OCI-LY7 (cell line): ENCODE results near the gene RIPK4. TPM values are rescaled to one million over a fixed set of nuclear protein-coding genes. Genes with fewer than 3 reads are reported as not detected.

Experiments
- BruUV-seq: library from RNA; stranded (reverse); fragments of 400-500 nt; replicated peaks from 2 replicates; lab custom pipeline; 2021; lab: Mats Ljungman, UMichigan
- CTCF ChIA-PET: fragments of 300-600 bp; sonication (Branson Sonifier 250); formaldehyde crosslinking; loops from one replicate; lab custom pipeline; 2022; ENCODE audit warnings: antibody characterized with exemption; ENCODE audit not compliant: unreplicated experiment; lab: Charles Lee
- POLR2A ChIA-PET: fragments of 300-600 bp; sonication (Branson Sonifier 250); formaldehyde crosslinking; loops from one replicate; lab custom pipeline; 2022; ENCODE audit warnings: antibody characterized with exemption; lab: Charles Lee
- DNase-seq: peaks from one replicate; pipeline ENCODE4 v3.0.0-alpha.2; 2015; ENCODE audit warnings: low spot score
- H2AFZ ChIP-seq: fragments of 200-600 bp; sonication (generic), shearing (Covaris generic); 2 replicates; pipeline ENCODE4 v1.6.1; 2014; ENCODE audit warnings: mild to moderate bottlenecking, antibody characterized with exemption, low read length, moderate library complexity
- H3K27ac ChIP-seq: fragments of 200-600 bp; sonication (generic); 2 replicates; pipeline ENCODE4 v1.5.1; 2014; ENCODE audit warnings: mixed run types, low read depth, mild to moderate bottlenecking, moderate library complexity, low read length, inconsistent platforms; ENCODE audit not compliant: poor library complexity, severe bottlenecking
- H3K36me3 ChIP-seq: fragments of 200-600 bp; sonication (generic); 2 replicates; pipeline ENCODE4 v1.6.1; 2014; ENCODE audit warnings: mild to moderate bottlenecking, antibody characterized with exemption, low read length, moderate library complexity, mixed read lengths; ENCODE audit not compliant: insufficient read depth
- H3K4me1 ChIP-seq: fragments of 200-600 bp; sonication (generic); 2 replicates; pipeline ENCODE4 v1.5.1; 2014; ENCODE audit warnings: mild to moderate bottlenecking, low read length; ENCODE audit not compliant: insufficient read depth, poor library complexity, severe bottlenecking
- H3K4me2 ChIP-seq: fragments of 200-600 bp; sonication (generic); 2 replicates; pipeline ENCODE4 v1.6.1; 2014; ENCODE audit warnings: mild to moderate bottlenecking, low read length
- H3K4me3 ChIP-seq: fragments of 200-600 bp; sonication (generic); 2 replicates; pipeline ENCODE4 v1.5.1; 2014; ENCODE audit warnings: mild to moderate bottlenecking, low read depth, low read length; ENCODE audit not compliant: poor library complexity, severe bottlenecking
- H3K79me2 ChIP-seq: fragments of 200-600 bp; sonication (generic); 2 replicates; pipeline ENCODE4 v1.6.1; 2016; ENCODE audit warnings: low read depth, mild to moderate bottlenecking, low read length, moderate library complexity, mixed read lengths; ENCODE audit not compliant: insufficient read depth
- H3K9me2 ChIP-seq: fragments of 200-600 bp; sonication (generic); 2 replicates; pipeline ENCODE4 v1.6.1; 2016; ENCODE audit warnings: mild to moderate bottlenecking, low read length, mixed read lengths; ENCODE audit not compliant: insufficient read depth
- H3K9me3 ChIP-seq: fragments of 200-600 bp; sonication (generic); 2 replicates; pipeline ENCODE4 v1.6.1; 2014; ENCODE audit warnings: mild to moderate bottlenecking, mixed run types, low read length, mixed read lengths
- H4K20me1 ChIP-seq: fragments of 200-600 bp; sonication (generic); 2 replicates; pipeline ENCODE4 v1.6.1; 2014; ENCODE audit warnings: mild to moderate bottlenecking, antibody characterized with exemption, low read length, moderate library complexity, mixed read lengths; ENCODE audit not compliant: insufficient read depth
- EZH2phosphoT487 ChIP-seq: fragments of 200-600 bp; sonication (generic); IDR thresholded peaks from 2 replicates; pipeline ENCODE4 v1.6.1; 2018; ENCODE audit warnings: low read depth, borderline replicate concordance, mild to moderate bottlenecking, mixed run types, antibody characterized with exemption, low read length, moderate library complexity, mixed read lengths
- intact Hi-C: fragments of 100-400 bp; cut with micrococcal nuclease; formaldehyde crosslinking; loops from one replicate; pipeline ENCODE4 v1.10.0; 2022; ENCODE audit not compliant: unreplicated experiment
- total RNA-seq, 2 experiments: library from RNA; depleted of rRNA in 1 of 2; stranded (reverse); fragments of >200 nt in 1 of 2; shearing (Covaris generic) in 1 of 2; gene quantifications; 2 replicates each; pipeline ENCODE4 v1.2.3, GENCODE V29; 2014 to 2022
- TF ChIP-seq, protein P1 (sequence below): fragments of 200-600 bp; sonication (generic); conservative IDR thresholded peaks from 2 replicates; pipeline ENCODE4 v1.5.1; 2014; ENCODE audit warnings: mild to moderate bottlenecking, antibody characterized with exemption, low read length, moderate library complexity, mixed read lengths

The RIPK4 gene
- total RNA-seq, 2 experiments from 2014 or later = 0.08 to 0.19 TPM

DNA sequence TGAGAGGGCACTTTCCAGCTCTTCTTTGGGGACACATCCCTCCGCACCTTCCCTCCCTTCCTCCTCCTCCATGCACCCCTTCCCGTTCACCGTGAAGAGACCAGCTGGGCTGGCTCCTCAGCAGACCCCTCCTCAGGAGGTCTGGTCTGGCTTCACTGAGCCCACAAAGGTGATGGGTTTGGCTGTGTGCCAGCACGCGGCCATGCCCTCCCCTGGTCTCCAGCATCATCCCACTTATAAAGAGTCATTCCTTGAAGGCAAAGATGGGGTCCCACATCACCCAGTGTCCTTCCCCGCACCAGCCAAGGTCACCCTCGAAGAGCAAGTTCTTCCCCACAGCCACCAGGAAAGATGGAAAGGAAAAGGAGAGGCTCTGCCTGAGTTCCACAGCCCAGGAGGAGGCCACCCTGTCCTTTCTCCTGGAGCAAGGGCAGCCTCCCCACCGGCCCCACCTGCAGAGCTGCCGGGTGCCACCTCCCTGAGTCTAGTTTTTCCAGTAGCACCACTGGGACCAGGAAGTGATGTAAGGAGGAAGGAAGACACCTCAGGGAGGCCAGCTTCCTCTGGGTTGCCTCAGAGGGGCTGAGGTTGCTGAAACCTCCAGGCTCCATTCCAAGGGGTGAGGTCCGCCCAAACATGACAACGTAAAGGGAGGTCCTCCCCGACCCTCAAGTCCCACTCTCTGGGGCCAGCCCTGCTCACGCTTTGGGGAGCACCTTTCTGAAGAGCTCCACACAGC is 32.7 kb downstream of the RIPK4 start:
- Histone ChIP-seq H3K4me3 (no peak overlapping the region), H3K4me2 (no peak overlapping the region), H3K27ac (no peak overlapping the region), H3K79me2 (no peaks in the 10 kb centered on the region), H3K9me2 (no peaks in the 10 kb centered on the region), H3K4me1 (peaks cover 11% of the 10 kb centered on the region), H3K36me3 (no peaks in the 10 kb centered on the region), H4K20me1 (no peaks in the 10 kb centered on the region), H3K9me3 (no peaks in the 10 kb centered on the region), H2AFZ (no peak overlapping the region)
- BruUV-seq = no TSS peak
- POLR2A ChIA-PET = interaction anchor here (0.6 to 0.7 kb wide), 2 partner anchors 10 to 118 kb away, joined by 3 read pairs; no protein-coding TSS in a partner anchor
- intact Hi-C loops = no loop called here
- CTCF ChIA-PET = no interaction called here
- no peak for TF ChIP-seq EZH2phosphoT487
- TF ChIP-seq, protein P1, sequence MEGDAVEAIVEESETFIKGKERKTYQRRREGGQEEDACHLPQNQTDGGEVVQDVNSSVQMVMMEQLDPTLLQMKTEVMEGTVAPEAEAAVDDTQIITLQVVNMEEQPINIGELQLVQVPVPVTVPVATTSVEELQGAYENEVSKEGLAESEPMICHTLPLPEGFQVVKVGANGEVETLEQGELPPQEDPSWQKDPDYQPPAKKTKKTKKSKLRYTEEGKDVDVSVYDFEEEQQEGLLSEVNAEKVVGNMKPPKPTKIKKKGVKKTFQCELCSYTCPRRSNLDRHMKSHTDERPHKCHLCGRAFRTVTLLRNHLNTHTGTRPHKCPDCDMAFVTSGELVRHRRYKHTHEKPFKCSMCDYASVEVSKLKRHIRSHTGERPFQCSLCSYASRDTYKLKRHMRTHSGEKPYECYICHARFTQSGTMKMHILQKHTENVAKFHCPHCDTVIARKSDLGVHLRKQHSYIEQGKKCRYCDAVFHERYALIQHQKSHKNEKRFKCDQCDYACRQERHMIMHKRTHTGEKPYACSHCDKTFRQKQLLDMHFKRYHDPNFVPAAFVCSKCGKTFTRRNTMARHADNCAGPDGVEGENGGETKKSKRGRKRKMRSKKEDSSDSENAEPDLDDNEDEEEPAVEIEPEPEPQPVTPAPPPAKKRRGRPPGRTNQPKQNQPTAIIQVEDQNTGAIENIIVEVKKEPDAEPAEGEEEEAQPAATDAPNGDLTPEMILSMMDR = no peak
- no peak for DNase-seq

DNA sequence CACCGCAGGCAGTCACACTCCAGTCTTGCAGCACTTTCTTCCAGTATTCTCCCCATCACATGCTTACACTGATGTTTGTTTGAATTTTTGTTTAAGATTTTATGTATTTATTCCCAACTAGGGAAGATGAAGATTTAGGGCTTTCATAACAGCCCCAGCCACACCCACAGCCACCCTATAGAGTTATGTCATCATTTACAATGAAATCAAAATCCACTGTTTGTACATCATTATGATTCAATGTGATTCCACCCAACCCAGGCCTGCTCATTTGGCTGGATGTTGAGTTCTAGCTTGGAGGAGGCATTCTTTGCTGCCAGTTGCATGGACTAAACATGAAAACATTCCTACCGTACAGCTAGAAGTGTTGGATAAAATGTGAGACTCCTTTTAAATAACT is 35.8 kb downstream of the RIPK4 start:
- Histone ChIP-seq H3K9me3 (no peaks in the 10 kb centered on the region), H4K20me1 (no peaks in the 10 kb centered on the region), H3K36me3 (no peaks in the 10 kb centered on the region), H3K9me2 (no peaks in the 10 kb centered on the region), H3K4me1 (peaks cover 17% of the 10 kb centered on the region), H3K27ac (no peak overlapping the region), H2AFZ (no peak overlapping the region), H3K4me2 (no peak overlapping the region), H3K4me3 (no peak overlapping the region), H3K79me2 (no peaks in the 10 kb centered on the region)
- ChIA-PET POLR2A (interaction anchor here (1.0 kb wide), 1 partner anchor 56 kb away, joined by 3 read pairs; no protein-coding TSS in a partner anchor), CTCF (no interaction called here)
- DNase-seq = no peak
- TF ChIP-seq, protein P1 = no peak
- no peak for TF ChIP-seq EZH2phosphoT487
- no TSS peak for BruUV-seq
- intact Hi-C loops = no loop called here

DNA sequence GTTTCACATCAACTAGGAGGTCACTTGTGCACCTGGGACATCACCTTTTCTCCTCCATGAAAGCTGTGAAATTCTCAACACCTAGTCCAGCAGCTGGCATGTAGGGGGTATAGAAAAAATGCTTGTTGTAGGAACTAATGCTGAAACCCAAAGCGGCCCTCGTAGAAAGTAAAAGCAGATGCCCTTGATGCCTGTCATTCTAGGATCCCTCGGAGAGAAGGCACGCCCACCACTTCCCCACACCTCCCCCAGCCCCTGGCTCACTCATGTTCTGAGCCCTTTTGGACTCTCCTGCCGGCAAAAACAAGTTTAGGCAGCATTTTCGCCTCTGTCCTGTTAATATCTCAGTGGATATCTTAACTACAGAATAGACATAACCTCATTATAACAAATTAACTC is 36.5 kb downstream of the RIPK4 start:
- Histone ChIP-seq H2AFZ (no peak overlapping the region), H3K4me2 (no peak overlapping the region), H3K4me1 (peaks cover 17% of the 10 kb centered on the region), H3K36me3 (no peaks in the 10 kb centered on the region), H3K9me2 (no peaks in the 10 kb centered on the region), H3K79me2 (no peaks in the 10 kb centered on the region), H4K20me1 (no peaks in the 10 kb centered on the region), H3K27ac (no peak overlapping the region), H3K4me3 (no peak overlapping the region), H3K9me3 (no peaks in the 10 kb centered on the region)
- TF ChIP-seq EZH2phosphoT487 = no peak
- TF ChIP-seq, protein P1 = no peak
- intact Hi-C loops = no loop called here
- CTCF ChIA-PET = no interaction called here
- BruUV-seq = no TSS peak
- POLR2A ChIA-PET = interaction anchor here (1.0 kb wide), 1 partner anchor 56 kb away, joined by 3 read pairs; no protein-coding TSS in a partner anchor
- no peak for DNase-seq
